Pancreas (tissue), 10 donors: Measurements from ENCODE around the gene SHISA5. TPM values are rescaled to one million over a fixed set of nuclear protein-coding genes. Genes with fewer than 3 reads are reported as not detected.

Source experiments
- ATAC-seq, 4 donors: fragments of 200-7000 bp; cut with Tn5 transposase; one replicate each; pipeline versions ENCODE4 v1.8.0 to v1.9.1; 2020; ENCODE audit warnings: mild to moderate bottlenecking in 4 of 4, moderate library complexity in 4 of 4
- DNase-seq, 6 donors: peaks; one replicate each; pipeline ENCODE4 v3.0.0-alpha.2; 2020
- FAIRE-seq: peaks from 2 replicates; lab custom pipeline; 2012; peaks lifted over from hg19 to GRCh38; lab: Jason Lieb, UNC
- H3K27ac ChIP-seq, 4 donors: fragments of 200-600 bp; sonication (generic); 1 replicate in 3 of 4; 2 replicates in 1 of 4; pipeline versions ENCODE4 v1.5.0 to v1.8.0; 2020
- H3K27me3 ChIP-seq, 4 donors: fragments of 200-600 bp; one replicate each; pipeline ENCODE4 v1.8.0; 2021
- H3K36me3 ChIP-seq, 3 donors: fragments of 200-600 bp; sonication (generic) in 1 of 3; one replicate each; pipeline versions ENCODE4 v1.5.0 to v1.8.0; 2020 to 2021
- H3K4me1 ChIP-seq, 3 donors: fragments of 200-600 bp; one replicate each; pipeline ENCODE4 v1.8.0; 2021
- H3K4me3 ChIP-seq, 4 donors: fragments of 200-600 bp; sonication (generic) in 2 of 4; one replicate each; pipeline versions ENCODE4 v1.5.0 to v1.8.0; 2020 to 2021
- H3K9me3 ChIP-seq, 4 donors: fragments of 200-600 bp; one replicate each; pipeline ENCODE4 v1.8.0; 2021
- WGBS, 2 donors: extraction: QIAGEN DNeasy Blood & Tissue Kit; methylation state at CpG; one replicate each; pipeline ENCODE4 v1.1.7; 2013; 5-methylcytosine and 5-hydroxymethylcytosine counted together
- intact Hi-C, 3 donors: fragments of 100-400 bp; cut with DNase I; formaldehyde crosslinking; loops; one replicate each; pipeline versions ENCODE4 v1.11.1 to v1.14.2; 2022
- microRNA-seq, 2 donors: library from miRNA; unstranded; fragments of <30 nt; microRNA quantifications; one replicate each; pipeline versions ENCODE4 to v1.1.0, GENCODE V29; 2019 to 2020
- polyA plus RNA-seq, 2 donors: library from polyadenylated mRNA; stranded (reverse); fragments of 200-250 nt; gene quantifications; one replicate each; pipeline ENCODE4 v1.2.3, GENCODE V29; 2013
- total RNA-seq, 6 donors: library from RNA; stranded (reverse); fragmentation: NEBNext Ultra II Directional in 4 of 6; extraction: Animal tissue kit (Norgen Biotek cat#: 25700) in 4 of 6; gene quantifications; one replicate each; pipeline versions ENCODE4 v1.2.1 to v1.2.4, GENCODE V29; 2021 to 2023
- TF ChIP-seq, protein P1 (sequence below), 4 donors: fragments of 200-600 bp; sonication (generic) in 3 of 4; IDR thresholded peaks; one replicate each; pipeline versions ENCODE4 v1.5.0 to v1.8.0; 2021; ENCODE audit warnings: antibody characterized with exemption in 4 of 4
- donor health status: healthy with polysubstance abuse.
- donor health status: DM: no; HTN: no; CAD: no; lungs with moderate emphysema.
- donor health status: DM: no; HTN: no; CAD: no.
- donor health status: control.
- donor health status: control.
- donor health status: Bipolar disorder and iron deficiency.
- donor health status: DM: yes; HTN: yes; CAD: no.
- donor health status: DM: no; HTN: no; CAD: no.
- donor health status: DM: no; HTN: no; CAD: no.
- donor health status: DM: yes; HTN: yes; CAD: no.

The SHISA5 gene
- total and polyA plus RNA-seq, 8 donors, result 29.9 to 81.6 (median 45.3) TPM

DNA sequence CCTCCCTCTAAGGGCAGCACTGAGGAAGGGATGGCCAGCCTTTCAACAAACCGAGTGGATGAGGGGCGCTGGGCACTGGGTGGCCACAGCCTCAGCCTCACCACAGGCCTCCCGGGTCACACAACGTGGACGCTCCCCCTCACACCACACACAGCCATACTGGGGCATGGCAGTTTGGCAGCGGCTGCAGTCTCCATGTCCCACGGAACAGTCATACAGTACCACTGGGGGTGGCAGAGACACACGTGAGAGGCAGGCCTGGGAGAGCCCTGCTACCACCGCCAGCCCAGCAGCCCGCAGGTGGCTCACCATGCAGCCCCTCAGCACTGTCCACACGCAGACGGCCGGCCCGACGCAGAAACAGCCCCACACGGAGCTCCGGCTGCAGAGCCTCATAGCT lies 85.8 kb downstream of the SHISA5 start:
- FAIRE-seq, result no peak
- Histone ChIP-seq H3K4me3 (no peak overlapping the region), H3K27ac (no peak overlapping the region), H3K36me3 (peaks cover 0 to 49% (median 25%) of the 10 kb centered on the region in 3 donors), H3K9me3 (no peaks in the 10 kb centered on the region), H3K4me1 (no peaks in the 10 kb centered on the region), H3K27me3 (no peaks in the 10 kb centered on the region)
- intact Hi-C loops, result no loop called here
- no peak for ATAC-seq
- DNase-seq, result no peak
- TF ChIP-seq, protein P1, sequence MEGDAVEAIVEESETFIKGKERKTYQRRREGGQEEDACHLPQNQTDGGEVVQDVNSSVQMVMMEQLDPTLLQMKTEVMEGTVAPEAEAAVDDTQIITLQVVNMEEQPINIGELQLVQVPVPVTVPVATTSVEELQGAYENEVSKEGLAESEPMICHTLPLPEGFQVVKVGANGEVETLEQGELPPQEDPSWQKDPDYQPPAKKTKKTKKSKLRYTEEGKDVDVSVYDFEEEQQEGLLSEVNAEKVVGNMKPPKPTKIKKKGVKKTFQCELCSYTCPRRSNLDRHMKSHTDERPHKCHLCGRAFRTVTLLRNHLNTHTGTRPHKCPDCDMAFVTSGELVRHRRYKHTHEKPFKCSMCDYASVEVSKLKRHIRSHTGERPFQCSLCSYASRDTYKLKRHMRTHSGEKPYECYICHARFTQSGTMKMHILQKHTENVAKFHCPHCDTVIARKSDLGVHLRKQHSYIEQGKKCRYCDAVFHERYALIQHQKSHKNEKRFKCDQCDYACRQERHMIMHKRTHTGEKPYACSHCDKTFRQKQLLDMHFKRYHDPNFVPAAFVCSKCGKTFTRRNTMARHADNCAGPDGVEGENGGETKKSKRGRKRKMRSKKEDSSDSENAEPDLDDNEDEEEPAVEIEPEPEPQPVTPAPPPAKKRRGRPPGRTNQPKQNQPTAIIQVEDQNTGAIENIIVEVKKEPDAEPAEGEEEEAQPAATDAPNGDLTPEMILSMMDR (IDR thresholded peaks at IDR 0.05), result no peak
- WGBS, 2 donors, result 91 to 93% methylated on average over 17 of the region's 17 CpGs

Small RNA genes lying within 50 kb of the gene (microRNA-seq; reads per million reads assigned to microRNA genes)
- 0 reads per million in 2 donors for gene MIR6823

Other genes starting within 250 kb of the SHISA5 start
- 10 to 100 TPM; 12.4 to 17.3 (median 13.8) TPM for gene NME6, start 202.8 kb downstream of the SHISA5 start, total RNA-seq
- 10 to 100 TPM; 11.6 to 14.5 TPM for gene NME6, start 202.8 kb downstream of the SHISA5 start, polyA plus RNA-seq
- gene SPINK8, start 170.5 kb downstream of the SHISA5 start, total RNA-seq, result not detected
- gene SPINK8, start 170.5 kb downstream of the SHISA5 start, polyA plus RNA-seq, result not detected
- 1 to 10 TPM; 3.3 to 9.6 (median 6.2) TPM for gene FBXW12, start 132.0 kb downstream of the SHISA5 start, total RNA-seq
- gene FBXW12, start 132.0 kb downstream of the SHISA5 start, polyA plus RNA-seq, result 1 to 10 TPM; 2.7 to 5.6 TPM
- 100 to 1,000 TPM in 1 of 6 donors, 10 to 100 TPM in 5; 47.8 to 103 (median 65.1) TPM for gene PLXNB1, start 74.1 kb downstream of the SHISA5 start, total RNA-seq
- 100 to 1,000 TPM; 286 to 372 TPM for gene PLXNB1, start 74.1 kb downstream of the SHISA5 start, polyA plus RNA-seq
- gene CCDC51, start 64.1 kb downstream of the SHISA5 start, total RNA-seq, result 1 to 10 TPM; 1.6 to 4.3 (median 3.3) TPM
- gene CCDC51, start 64.1 kb downstream of the SHISA5 start, polyA plus RNA-seq, result 1 to 10 TPM; 2.5 to 5.8 TPM
- gene TMA7, start 63.9 kb downstream of the SHISA5 start, total RNA-seq, result 10 to 100 TPM; 59.0 to 83.8 (median 68.0) TPM
- gene TMA7, start 63.9 kb downstream of the SHISA5 start, polyA plus RNA-seq, result 100 to 1,000 TPM; 278 to 320 TPM
- 1 to 10 TPM; 2.0 to 3.4 (median 2.9) TPM for gene ATRIP, start 57.4 kb downstream of the SHISA5 start, total RNA-seq
- 1 to 10 TPM; 4.3 to 4.8 TPM for gene ATRIP, start 57.4 kb downstream of the SHISA5 start, polyA plus RNA-seq
- gene PFKFB4, start 52.6 kb upstream of the SHISA5 start, total RNA-seq, result 10 to 100 TPM in 1 of 6 donors, 1 to 10 TPM in 5; 7.4 to 12.2 (median 8.2) TPM
- 10 to 100 TPM in 1 of 2 donors, 1 to 10 TPM in 1; 8.1 to 11.4 TPM for gene PFKFB4, start 52.6 kb upstream of the SHISA5 start, polyA plus RNA-seq
- gene UCN2, start 59.6 kb upstream of the SHISA5 start, total RNA-seq, result not detected
- under 1 TPM in 1 of 2 donors, not detected in 1; 0.19 TPM for gene UCN2, start 59.6 kb upstream of the SHISA5 start, polyA plus RNA-seq
- 1 to 10 TPM in 2 of 6 donors, under 1 TPM in 4; 0.41 to 3.2 (median 0.79) TPM for gene COL7A1, start 91.2 kb upstream of the SHISA5 start, total RNA-seq
- 10 to 100 TPM in 1 of 2 donors, 1 to 10 TPM in 1; 9.9 to 12.6 TPM for gene COL7A1, start 91.2 kb upstream of the SHISA5 start, polyA plus RNA-seq
- 100 to 1,000 TPM in 3 of 6 donors, 10 to 100 TPM in 3; 78.6 to 113 (median 97.4) TPM for gene UQCRC1, start 105.5 kb upstream of the SHISA5 start, total RNA-seq
- 100 to 1,000 TPM in 1 of 2 donors, 10 to 100 TPM in 1; 89.5 to 110 TPM for gene UQCRC1, start 105.5 kb upstream of the SHISA5 start, polyA plus RNA-seq
- gene TMEM89, start 117.6 kb upstream of the SHISA5 start, total RNA-seq, result not detected
- not detected for gene TMEM89, start 117.6 kb upstream of the SHISA5 start, polyA plus RNA-seq
- 10 to 100 TPM in 2 of 6 donors, 1 to 10 TPM in 4; 6.2 to 15.9 (median 8.9) TPM for gene SLC26A6, start 131.3 kb upstream of the SHISA5 start, total RNA-seq
- gene SLC26A6, start 131.3 kb upstream of the SHISA5 start, polyA plus RNA-seq, result 10 to 100 TPM; 25.2 to 32.1 TPM
- 1 to 10 TPM in 4 of 6 donors, under 1 TPM in 2; 0.51 to 1.8 (median 1.1) TPM for gene CELSR3, start 158.7 kb upstream of the SHISA5 start, total RNA-seq
- gene CELSR3, start 158.7 kb upstream of the SHISA5 start, polyA plus RNA-seq, result 10 to 100 TPM in 1 of 2 donors, 1 to 10 TPM in 1; 6.3 to 13.9 TPM
- 10 to 100 TPM in 1 of 6 donors, 1 to 10 TPM in 5; 5.4 to 10.2 (median 7.2) TPM for gene NCKIPSD, start 181.7 kb upstream of the SHISA5 start, total RNA-seq
- gene NCKIPSD, start 181.7 kb upstream of the SHISA5 start, polyA plus RNA-seq, result 10 to 100 TPM; 12.0 to 17.0 TPM
- 10 to 100 TPM; 19.1 to 47.1 (median 29.3) TPM for gene IP6K2, start 213.0 kb upstream of the SHISA5 start, total RNA-seq
- gene IP6K2, start 213.0 kb upstream of the SHISA5 start, polyA plus RNA-seq, result 100 to 1,000 TPM; 105 to 107 TPM